22Rv1 (cell line): ENCODE data around the gene DYNLT2.

ENCODE experiments used
- H3K27ac ChIP-seq: fragments of 450-650 bp; 2 replicates; pipeline ENCODE4 v1.5.1; 2017
- CTCF ChIP-seq: fragments of 450-650 bp; IDR thresholded peaks from 2 replicates; pipeline ENCODE4 v1.5.1; 2017; ENCODE audit warnings: mild to moderate bottlenecking
- ZFX ChIP-seq: fragments of 450-650 bp; IDR thresholded peaks from 2 replicates; pipeline ENCODE4 v1.6.1; 2017; ENCODE audit warnings: antibody characterized with exemption, borderline replicate concordance

The DYNLT2 gene

DNA sequence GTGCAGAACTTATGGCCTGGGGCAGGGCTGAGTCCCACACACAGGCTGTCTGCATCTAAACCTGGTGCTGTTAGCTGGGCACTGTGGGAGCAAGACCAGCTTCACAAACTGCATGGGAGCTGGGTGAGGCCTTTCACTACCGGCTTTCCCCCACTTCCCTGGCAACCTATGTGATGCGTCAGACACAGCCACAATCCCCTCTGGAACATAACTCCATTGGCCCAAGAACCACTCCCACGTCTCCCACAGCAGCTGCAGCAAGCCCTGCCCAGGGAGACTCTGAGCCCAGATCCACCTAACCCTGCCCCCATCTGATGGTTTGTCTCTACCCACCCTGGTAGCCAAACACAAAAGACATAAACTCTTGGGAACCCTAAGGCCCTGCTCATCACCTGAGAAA, 58.9 kb downstream of the DYNLT2 start:
- no peak overlapping the region for H3K27ac ChIP-seq
- TF ChIP-seq ZFX, result no peak
- TF ChIP-seq CTCF, result no peak

DNA sequence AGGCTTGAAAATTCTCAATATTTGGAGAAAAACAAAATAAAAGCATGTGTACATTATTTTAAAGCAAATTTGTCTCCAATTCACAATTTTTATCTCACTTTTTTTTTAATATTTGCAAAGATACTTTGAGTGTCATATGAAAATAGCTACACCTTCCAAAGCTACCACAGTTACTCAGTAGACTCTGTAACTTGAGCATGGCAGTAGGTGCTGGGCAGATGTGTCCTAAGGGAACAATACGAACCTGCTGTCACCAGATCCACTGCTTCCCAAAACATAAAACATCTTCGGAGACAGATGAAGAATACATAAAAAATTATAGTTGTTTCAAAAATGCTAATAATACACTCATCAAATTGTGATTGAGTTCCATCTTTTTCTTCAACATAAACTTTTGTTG, 60.1 kb downstream of the DYNLT2 start:
- TF ChIP-seq ZFX, result no peak
- no peak for TF ChIP-seq CTCF
- H3K27ac ChIP-seq, result no peak overlapping the region
